Astrocyte of the cerebellum (primary cell): ENCODE measurements around the gene SENP7.

ENCODE experiments used
- DNase-seq: peaks from one replicate; pipeline ENCODE4 v3.0.0-alpha.2; 2011; ENCODE audit warnings: low read depth
- H3K4me3 ChIP-seq: 2 replicates; pipeline ENCODE4 v1.5.1; 2011; ENCODE audit warnings: mild to moderate bottlenecking, low read depth, low read length, moderate library complexity
- CTCF ChIP-seq: IDR thresholded peaks from 2 replicates; pipeline ENCODE4 v1.5.1; 2012; ENCODE audit warnings: low read length, low read depth, moderate library complexity, mild to moderate bottlenecking; ENCODE audit errors: missing control alignments
- in situ Hi-C: cut with HindIII; loops from 2 replicates; pipeline ENCODE4 v1.10.0; 2017; ENCODE audit warnings: low sequenced_read_pairs

Gene SENP7

GRCh38 chr3:101278727-101279126 lies 234.3 kb downstream of the SENP7 start:
- no peak for DNase-seq
- TF ChIP-seq CTCF, result no peak
- in situ Hi-C loops, result no loop called here
- no peak overlapping the region for H3K4me3 ChIP-seq
